SK-N-SH treated with all-trans-retinoic acid at 6 μM for 48 hours (cell line): Measurements from ENCODE around the gene ESPNL.

Source experiments
- ATAC-seq: fragments of 200-7000 bp; cut with Tn5 transposase; 3 replicates; pipeline ENCODE4 v1.9.1; 2020; ENCODE audit warnings: mild to moderate bottlenecking, moderate library complexity
- ARNTL ChIP-seq: fragments of 450-650 bp; formaldehyde crosslinking; IDR thresholded peaks from 2 replicates; pipeline ENCODE4 v1.5.0; 2020; ENCODE audit warnings: low read depth, mild to moderate bottlenecking, moderate library complexity, borderline replicate concordance
- BACH2 ChIP-seq: fragments of 250-450 bp; sonication (Bioruptor Pico); IDR thresholded peaks from 2 replicates; pipeline ENCODE4 v1.9.0; 2021; ENCODE audit warnings: mild to moderate bottlenecking, borderline replicate concordance
- CSDC2 ChIP-seq: fragments of 250-450 bp; sonication (Bioruptor Pico); IDR thresholded peaks from 2 replicates; pipeline ENCODE4 v1.5.0; 2020; ENCODE audit warnings: mild to moderate bottlenecking, moderate library complexity
- ESRRG ChIP-seq: fragments of 250-450 bp; sonication (Bioruptor Pico); IDR thresholded peaks from 2 replicates; pipeline ENCODE4 v1.6.1; 2021; ENCODE audit warnings: mild to moderate bottlenecking
- GLIS3 ChIP-seq: fragments of 250-450 bp; sonication (Bioruptor Pico); IDR thresholded peaks from 2 replicates; pipeline ENCODE4 v1.5.0; 2020; ENCODE audit warnings: mild to moderate bottlenecking, moderate library complexity
- ISL1 ChIP-seq: fragments of 250-450 bp; sonication (Bioruptor Pico); IDR thresholded peaks from 2 replicates; pipeline ENCODE4 v2.1.2; 2022; ENCODE audit warnings: mild to moderate bottlenecking, moderate library complexity
- OSR1 ChIP-seq: fragments of 250-450 bp; sonication (Bioruptor Pico); IDR thresholded peaks from 2 replicates; pipeline ENCODE4 v1.8.0; 2022; ENCODE audit warnings: moderate library complexity, mild to moderate bottlenecking, inconsistent platforms
- PPARA ChIP-seq: fragments of 250-450 bp; sonication (Bioruptor Pico); IDR thresholded peaks from 2 replicates; pipeline ENCODE4 v1.5.0; 2020; ENCODE audit warnings: mild to moderate bottlenecking, borderline replicate concordance
- RARB ChIP-seq: fragments of 250-450 bp; sonication (Bioruptor Pico); IDR thresholded peaks from 2 replicates; pipeline ENCODE4 v1.8.0; 2021; ENCODE audit warnings: mild to moderate bottlenecking, moderate library complexity
- SNAI2 ChIP-seq: fragments of 250-450 bp; sonication (Bioruptor Pico); IDR thresholded peaks from 2 replicates; pipeline ENCODE4 v1.5.0; 2020; ENCODE audit warnings: mild to moderate bottlenecking, moderate library complexity
- TCF4 ChIP-seq: fragments of 250-450 bp; sonication (Bioruptor Pico); IDR thresholded peaks from 2 replicates; pipeline ENCODE4 v1.8.0; 2021; ENCODE audit warnings: mild to moderate bottlenecking, moderate library complexity, borderline replicate concordance
- TOX ChIP-seq: fragments of 250-450 bp; sonication (Bioruptor Pico); IDR thresholded peaks from 2 replicates; pipeline ENCODE4 v1.8.0; 2021; ENCODE audit warnings: mild to moderate bottlenecking, moderate library complexity, borderline replicate concordance
- ZC3H10 ChIP-seq: fragments of 250-450 bp; sonication (Bioruptor Pico); IDR thresholded peaks from 2 replicates; pipeline ENCODE4 v1.5.1; 2021; ENCODE audit warnings: mild to moderate bottlenecking, moderate library complexity
- ZFP3 ChIP-seq: fragments of 250-450 bp; sonication (Bioruptor Pico); IDR thresholded peaks from 2 replicates; pipeline ENCODE4 v1.5.0; 2020; ENCODE audit warnings: mild to moderate bottlenecking, moderate library complexity
- ZFP30 ChIP-seq: fragments of 450-650 bp; formaldehyde crosslinking; IDR thresholded peaks from 2 replicates; pipeline ENCODE4 v1.5.0; 2022; ENCODE audit warnings: mild to moderate bottlenecking, moderate library complexity
- ZNF565 ChIP-seq: fragments of 450-650 bp; formaldehyde crosslinking; conservative IDR thresholded peaks from 2 replicates; pipeline ENCODE4 v1.5.0; 2020; ENCODE audit warnings: low read depth, mild to moderate bottlenecking, moderate library complexity
- ZNF70 ChIP-seq: fragments of 450-650 bp; formaldehyde crosslinking; IDR thresholded peaks from 2 replicates; pipeline ENCODE4 v1.5.0; 2020; ENCODE audit warnings: mild to moderate bottlenecking, moderate library complexity
- ZNF8 ChIP-seq: fragments of 450-650 bp; formaldehyde crosslinking; IDR thresholded peaks from 2 replicates; pipeline ENCODE4 v1.5.0; 2020; ENCODE audit warnings: mild to moderate bottlenecking, moderate library complexity
- TF ChIP-seq, protein P1 (sequence below): fragments of 250-450 bp; sonication (Bioruptor Pico); IDR thresholded peaks from 2 replicates; pipeline ENCODE4 v1.5.1; 2021; ENCODE audit warnings: mild to moderate bottlenecking, moderate library complexity
- TF ChIP-seq, protein P2 (sequence below): fragments of 250-450 bp; sonication (Bioruptor Pico); IDR thresholded peaks from 2 replicates; pipeline ENCODE4 v1.5.0; 2020; ENCODE audit warnings: mild to moderate bottlenecking, moderate library complexity
- TF ChIP-seq, protein P3 (sequence below): fragments of 250-450 bp; sonication (Bioruptor Pico); IDR thresholded peaks from 2 replicates; pipeline ENCODE4 v1.8.0; 2021; ENCODE audit warnings: low read depth, mild to moderate bottlenecking, moderate library complexity, borderline replicate concordance
- TF ChIP-seq, protein P4 (sequence below): fragments of 250-450 bp; sonication (Bioruptor Pico); IDR thresholded peaks from 2 replicates; pipeline ENCODE4 v1.5.1; 2020; ENCODE audit warnings: low read depth, mild to moderate bottlenecking, moderate library complexity

ESPNL gene

DNA sequence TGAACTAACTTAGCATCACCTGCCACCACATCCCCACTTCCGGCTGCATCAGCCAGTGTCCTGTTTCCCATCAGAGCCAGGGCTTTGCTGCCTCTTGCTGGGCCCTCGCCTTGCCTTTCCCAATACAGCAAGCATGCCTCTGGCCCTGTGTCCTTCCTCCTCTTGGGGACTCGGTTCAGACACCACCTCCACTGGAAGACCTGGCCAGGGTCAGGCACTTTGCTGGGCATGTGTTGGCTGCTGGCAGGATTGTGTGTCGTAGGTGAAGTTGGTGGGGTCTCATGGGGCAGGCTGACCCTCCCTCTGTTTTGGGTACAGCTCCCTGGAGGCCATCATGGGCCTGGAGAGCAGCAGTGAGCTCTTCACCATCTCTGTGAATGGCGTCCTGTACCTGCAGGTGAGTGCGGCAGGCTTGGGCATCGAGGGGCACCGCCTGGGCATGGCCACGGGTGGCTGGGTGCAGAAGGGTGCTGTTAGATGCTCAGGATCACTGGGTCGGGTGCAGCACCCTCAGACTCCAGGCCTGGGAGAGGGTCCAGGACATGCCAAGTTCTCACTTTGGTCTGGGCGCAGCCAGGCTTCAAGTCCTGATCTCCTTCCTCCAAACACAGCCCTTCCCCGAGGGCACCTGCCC is 65.3 kb downstream of the ESPNL start:
- TF ChIP-seq BACH2 (CRISPR knock-in tag) (no peak), ZNF70 (no peak), TOX (CRISPR knock-in tag) (no peak), ISL1 (CRISPR knock-in tag) (no peak), TCF4 (CRISPR knock-in tag) (no peak), ZNF565 (no peak)
- no peak for ATAC-seq

DNA sequence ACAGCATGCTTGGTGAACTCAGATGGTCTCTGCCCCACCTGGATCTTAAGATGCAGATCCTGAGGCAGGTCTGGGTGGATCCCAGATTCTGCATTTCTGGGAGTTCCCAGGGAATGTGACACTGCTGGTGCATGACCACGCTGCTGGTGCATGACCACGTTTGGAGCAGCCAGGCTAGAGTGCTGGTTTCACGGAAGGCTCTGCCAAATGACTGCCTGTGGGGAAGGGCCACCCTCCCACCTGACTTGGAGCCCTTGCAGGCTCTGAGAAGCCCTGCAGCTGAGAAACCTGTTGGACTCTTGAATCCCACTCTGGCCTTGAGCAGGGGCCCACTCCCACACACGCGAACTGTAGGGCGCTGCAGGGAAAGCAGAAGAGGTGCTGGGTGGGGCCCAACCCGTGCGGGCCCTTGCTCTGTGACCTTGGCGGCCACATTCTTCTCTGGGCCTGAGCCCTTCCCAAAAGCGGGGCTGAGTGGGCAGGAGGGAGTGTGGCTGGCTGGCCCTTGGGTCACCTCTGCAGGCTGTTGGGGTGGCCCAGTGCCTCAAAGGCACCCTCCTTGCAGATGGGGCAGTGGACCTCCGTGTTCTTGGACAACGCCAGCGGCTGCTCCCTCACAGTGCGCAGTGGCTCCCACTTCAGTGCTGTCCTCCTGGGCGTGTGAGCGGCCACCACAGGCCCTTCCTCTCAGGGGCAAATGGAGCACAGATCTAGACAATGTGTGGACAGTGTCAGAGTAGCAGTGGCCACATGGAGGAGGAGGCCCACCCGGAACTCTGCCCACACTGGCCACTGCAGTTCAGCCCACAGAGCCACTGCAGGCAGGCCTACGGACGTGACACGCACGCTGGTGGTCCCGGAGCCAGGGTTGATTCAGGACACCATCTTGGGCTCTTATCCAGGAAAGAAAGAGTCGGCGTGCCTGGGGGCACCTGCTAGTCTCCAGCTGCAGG is 66.5 kb downstream of the ESPNL start:
- TF ChIP-seq ZNF70 (no peak), ISL1 (CRISPR knock-in tag) (no peak), RARB (CRISPR knock-in tag) (no peak), ESRRG (CRISPR knock-in tag) (no peak), ZC3H10 (CRISPR knock-in tag) (no peak), GLIS3 (CRISPR knock-in tag) (no peak), TCF4 (CRISPR knock-in tag) (no peak), OSR1 (CRISPR knock-in tag) (no peak), BACH2 (CRISPR knock-in tag) (no peak), TOX (CRISPR knock-in tag) (no peak), ZFP30 (no peak), SNAI2 (CRISPR knock-in tag) (no peak), ZNF8 (CRISPR knock-in tag) (no peak), ZNF565 (no peak)
- TF ChIP-seq, protein P1, sequence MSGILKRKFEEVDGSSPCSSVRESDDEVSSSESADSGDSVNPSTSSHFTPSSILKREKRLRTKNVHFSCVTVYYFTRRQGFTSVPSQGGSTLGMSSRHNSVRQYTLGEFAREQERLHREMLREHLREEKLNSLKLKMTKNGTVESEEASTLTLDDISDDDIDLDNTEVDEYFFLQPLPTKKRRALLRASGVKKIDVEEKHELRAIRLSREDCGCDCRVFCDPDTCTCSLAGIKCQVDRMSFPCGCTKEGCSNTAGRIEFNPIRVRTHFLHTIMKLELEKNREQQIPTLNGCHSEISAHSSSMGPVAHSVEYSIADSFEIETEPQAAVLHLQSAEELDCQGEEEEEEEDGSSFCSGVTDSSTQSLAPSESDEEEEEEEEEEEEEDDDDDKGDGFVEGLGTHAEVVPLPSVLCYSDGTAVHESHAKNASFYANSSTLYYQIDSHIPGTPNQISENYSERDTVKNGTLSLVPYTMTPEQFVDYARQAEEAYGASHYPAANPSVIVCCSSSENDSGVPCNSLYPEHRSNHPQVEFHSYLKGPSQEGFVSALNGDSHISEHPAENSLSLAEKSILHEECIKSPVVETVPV = no peak
- TF ChIP-seq, protein P2, sequence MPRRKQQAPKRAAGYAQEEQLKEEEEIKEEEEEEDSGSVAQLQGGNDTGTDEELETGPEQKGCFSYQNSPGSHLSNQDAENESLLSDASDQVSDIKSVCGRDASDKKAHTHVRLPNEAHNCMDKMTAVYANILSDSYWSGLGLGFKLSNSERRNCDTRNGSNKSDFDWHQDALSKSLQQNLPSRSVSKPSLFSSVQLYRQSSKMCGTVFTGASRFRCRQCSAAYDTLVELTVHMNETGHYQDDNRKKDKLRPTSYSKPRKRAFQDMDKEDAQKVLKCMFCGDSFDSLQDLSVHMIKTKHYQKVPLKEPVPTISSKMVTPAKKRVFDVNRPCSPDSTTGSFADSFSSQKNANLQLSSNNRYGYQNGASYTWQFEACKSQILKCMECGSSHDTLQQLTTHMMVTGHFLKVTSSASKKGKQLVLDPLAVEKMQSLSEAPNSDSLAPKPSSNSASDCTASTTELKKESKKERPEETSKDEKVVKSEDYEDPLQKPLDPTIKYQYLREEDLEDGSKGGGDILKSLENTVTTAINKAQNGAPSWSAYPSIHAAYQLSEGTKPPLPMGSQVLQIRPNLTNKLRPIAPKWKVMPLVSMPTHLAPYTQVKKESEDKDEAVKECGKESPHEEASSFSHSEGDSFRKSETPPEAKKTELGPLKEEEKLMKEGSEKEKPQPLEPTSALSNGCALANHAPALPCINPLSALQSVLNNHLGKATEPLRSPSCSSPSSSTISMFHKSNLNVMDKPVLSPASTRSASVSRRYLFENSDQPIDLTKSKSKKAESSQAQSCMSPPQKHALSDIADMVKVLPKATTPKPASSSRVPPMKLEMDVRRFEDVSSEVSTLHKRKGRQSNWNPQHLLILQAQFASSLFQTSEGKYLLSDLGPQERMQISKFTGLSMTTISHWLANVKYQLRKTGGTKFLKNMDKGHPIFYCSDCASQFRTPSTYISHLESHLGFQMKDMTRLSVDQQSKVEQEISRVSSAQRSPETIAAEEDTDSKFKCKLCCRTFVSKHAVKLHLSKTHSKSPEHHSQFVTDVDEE = no peak
- TF ChIP-seq, protein P3, sequence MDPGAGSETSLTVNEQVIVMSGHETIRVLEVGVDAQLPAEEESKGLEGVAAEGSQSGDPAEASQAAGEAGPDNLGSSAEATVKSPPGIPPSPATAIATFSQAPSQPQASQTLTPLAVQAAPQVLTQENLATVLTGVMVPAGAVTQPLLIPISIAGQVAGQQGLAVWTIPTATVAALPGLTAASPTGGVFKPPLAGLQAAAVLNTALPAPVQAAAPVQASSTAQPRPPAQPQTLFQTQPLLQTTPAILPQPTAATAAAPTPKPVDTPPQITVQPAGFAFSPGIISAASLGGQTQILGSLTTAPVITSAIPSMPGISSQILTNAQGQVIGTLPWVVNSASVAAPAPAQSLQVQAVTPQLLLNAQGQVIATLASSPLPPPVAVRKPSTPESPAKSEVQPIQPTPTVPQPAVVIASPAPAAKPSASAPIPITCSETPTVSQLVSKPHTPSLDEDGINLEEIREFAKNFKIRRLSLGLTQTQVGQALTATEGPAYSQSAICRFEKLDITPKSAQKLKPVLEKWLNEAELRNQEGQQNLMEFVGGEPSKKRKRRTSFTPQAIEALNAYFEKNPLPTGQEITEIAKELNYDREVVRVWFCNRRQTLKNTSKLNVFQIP (CRISPR knock-in tag) = no peak
- no peak for ATAC-seq

DNA sequence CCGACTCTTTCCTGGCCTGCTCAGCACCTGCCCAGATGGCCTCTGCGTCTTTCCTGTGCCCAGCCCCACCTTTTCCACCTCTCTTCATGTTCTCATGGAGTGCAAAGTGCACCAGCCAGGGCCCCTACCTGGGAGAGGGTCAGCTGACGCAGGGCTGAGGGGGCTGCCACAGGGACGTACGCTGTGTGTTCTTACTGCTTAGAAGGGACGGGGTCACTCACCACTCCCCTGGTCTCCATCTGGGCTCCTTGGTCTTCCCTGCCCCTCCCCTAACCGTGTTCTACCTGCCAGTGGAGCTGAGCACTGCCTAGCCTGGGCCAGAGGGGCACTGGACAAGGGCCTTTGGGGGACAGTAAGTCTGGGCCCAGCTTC is 67.2 kb downstream of the ESPNL start:
- no peak for ATAC-seq
- no peak for TF ChIP-seq PPARA (CRISPR knock-in tag)
- TF ChIP-seq GLIS3 (CRISPR knock-in tag) = no peak
- TF ChIP-seq ISL1 (CRISPR knock-in tag) = no peak
- TF ChIP-seq RARB (CRISPR knock-in tag) = no peak
- no peak for TF ChIP-seq ZFP30
- TF ChIP-seq CSDC2 (CRISPR knock-in tag) = no peak
- TF ChIP-seq ARNTL = no peak

DNA sequence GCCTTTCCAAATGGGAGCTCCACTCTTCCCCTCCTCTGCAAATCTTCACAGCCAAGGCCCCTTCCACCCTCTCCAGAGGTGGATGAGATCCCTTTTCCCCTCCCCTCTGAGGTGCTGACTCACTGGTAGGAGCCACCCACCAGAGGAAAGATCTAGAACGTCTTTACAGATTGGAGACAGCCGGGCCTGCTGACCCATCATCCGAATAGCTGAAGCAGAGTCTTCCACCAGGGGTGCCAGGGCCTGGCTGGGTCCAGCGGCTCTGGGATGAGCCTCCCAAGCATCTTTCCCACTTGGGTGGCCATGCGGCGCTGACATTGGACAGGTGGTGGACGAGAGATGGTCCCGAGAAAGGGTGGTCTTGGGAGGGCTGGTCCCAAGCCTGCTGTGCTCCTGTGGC is 67.6 kb downstream of the ESPNL start:
- no peak for ATAC-seq
- TF ChIP-seq, protein P3 (CRISPR knock-in tag) = no peak
- TF ChIP-seq PPARA (CRISPR knock-in tag) (no peak), CSDC2 (CRISPR knock-in tag) (no peak), TOX (CRISPR knock-in tag) (no peak), BACH2 (CRISPR knock-in tag) (no peak), TCF4 (CRISPR knock-in tag) (no peak), ZC3H10 (CRISPR knock-in tag) (no peak), ZNF8 (CRISPR knock-in tag) (no peak), ISL1 (CRISPR knock-in tag) (no peak), ZFP3 (no peak)
- TF ChIP-seq, protein P4, sequence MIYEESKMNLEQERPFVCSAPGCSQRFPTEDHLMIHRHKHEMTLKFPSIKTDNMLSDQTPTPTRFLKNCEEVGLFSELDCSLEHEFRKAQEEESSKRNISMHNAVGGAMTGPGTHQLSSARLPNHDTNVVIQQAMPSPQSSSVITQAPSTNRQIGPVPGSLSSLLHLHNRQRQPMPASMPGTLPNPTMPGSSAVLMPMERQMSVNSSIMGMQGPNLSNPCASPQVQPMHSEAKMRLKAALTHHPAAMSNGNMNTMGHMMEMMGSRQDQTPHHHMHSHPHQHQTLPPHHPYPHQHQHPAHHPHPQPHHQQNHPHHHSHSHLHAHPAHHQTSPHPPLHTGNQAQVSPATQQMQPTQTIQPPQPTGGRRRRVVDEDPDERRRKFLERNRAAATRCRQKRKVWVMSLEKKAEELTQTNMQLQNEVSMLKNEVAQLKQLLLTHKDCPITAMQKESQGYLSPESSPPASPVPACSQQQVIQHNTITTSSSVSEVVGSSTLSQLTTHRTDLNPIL = no peak
- TF ChIP-seq, protein P1 = no peak
